CD4-positive, alpha-beta T cell treated with Interleukin-15 for 1 hour (primary cell): Measurements from ENCODE around the gene NACC1.

Experiments
- DNase-seq: peaks from one replicate; pipeline ENCODE4 v3.0.0-alpha.2; 2020

Gene NACC1

DNA sequence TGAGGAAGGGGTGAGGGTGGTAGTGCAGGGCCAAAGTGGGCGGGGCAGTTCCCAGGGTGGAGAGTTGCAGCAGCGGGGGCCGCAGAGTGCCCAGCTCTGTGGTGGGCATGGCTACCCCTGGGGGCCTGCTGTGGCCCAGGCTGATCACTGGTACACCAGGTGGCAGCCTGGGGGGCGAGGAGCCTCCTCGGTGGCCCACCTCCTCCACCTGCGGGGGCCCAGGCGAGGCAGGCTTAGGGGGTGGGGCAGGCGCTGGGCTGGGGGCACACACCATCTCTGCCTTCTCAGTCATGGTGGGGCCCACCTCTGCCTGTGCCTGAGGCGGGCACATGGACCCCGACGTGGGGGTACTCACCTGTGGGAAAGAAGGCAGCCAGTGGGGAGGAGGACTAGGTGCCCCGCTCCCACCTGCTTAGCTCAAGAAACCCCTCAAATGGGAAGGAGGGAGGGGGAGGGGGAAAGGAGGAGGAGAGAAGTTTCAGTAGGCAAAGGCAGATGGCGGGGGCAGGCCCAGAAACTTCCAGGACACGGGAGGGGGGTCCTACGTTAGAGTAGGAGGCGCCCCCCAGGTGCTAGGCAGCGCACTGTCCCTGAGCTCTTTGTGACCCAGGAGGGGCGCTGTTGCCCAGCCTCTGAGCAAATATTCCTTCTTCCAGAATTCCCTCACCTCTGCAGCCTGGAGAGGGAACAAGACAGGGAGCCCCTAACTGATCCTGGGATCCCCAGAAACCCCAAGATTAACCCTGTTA, 17.0 kb upstream of the NACC1 start:
- no peak for DNase-seq

DNA sequence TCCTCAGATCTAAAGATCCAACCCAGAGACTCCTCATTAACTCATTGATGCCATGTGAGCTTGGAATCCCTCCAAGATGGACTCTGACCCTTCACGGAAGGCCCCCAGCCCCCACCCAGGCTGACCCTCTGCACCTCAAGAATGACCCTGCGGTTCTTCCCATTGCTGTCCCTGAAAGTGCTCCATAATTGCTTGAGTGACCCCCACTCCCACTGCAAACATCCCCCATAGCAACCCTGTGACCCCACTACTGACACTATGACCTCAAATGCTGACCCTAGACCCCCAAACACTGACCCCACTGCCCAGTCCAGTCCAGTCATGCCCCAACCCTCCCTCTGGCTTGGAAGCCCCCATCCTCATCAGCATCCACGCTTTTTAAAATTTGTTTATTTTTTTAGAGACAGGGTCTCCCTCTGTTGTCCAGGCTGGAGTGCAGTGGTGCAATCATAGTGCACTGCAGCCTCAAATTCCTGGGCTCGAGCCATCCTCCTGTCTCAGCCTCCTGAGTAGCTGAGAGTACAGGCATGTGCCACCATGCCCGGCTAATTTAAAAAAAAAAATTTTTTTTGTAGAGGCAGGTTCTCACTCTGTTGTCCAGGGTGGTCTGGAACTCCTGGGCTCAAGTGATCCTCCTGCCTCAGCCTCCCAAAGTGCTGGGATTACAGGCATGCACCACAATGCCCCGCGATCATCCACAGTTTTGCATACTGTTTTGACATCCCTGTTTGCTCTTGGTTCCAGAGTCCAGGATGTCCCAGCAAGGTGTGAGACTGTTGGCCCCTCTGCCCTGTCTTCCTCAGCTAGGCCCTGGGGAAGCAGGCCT, 16.3 kb upstream of the NACC1 start:
- DNase-seq: no peak

DNA sequence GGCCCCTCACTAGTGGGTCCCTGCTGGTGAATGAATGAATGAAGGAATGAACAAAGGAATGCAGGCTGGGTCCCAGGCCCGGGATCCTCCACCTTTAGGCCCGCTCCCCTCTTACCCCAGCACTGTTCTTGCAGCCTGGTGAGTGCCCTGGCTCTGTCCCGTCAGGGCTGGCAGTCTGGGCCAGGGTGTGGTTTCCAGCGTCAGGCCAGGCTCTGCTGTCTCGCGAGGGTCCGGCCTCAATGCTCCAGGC, 15.7 kb upstream of the NACC1 start:
- no peak for DNase-seq

DNA sequence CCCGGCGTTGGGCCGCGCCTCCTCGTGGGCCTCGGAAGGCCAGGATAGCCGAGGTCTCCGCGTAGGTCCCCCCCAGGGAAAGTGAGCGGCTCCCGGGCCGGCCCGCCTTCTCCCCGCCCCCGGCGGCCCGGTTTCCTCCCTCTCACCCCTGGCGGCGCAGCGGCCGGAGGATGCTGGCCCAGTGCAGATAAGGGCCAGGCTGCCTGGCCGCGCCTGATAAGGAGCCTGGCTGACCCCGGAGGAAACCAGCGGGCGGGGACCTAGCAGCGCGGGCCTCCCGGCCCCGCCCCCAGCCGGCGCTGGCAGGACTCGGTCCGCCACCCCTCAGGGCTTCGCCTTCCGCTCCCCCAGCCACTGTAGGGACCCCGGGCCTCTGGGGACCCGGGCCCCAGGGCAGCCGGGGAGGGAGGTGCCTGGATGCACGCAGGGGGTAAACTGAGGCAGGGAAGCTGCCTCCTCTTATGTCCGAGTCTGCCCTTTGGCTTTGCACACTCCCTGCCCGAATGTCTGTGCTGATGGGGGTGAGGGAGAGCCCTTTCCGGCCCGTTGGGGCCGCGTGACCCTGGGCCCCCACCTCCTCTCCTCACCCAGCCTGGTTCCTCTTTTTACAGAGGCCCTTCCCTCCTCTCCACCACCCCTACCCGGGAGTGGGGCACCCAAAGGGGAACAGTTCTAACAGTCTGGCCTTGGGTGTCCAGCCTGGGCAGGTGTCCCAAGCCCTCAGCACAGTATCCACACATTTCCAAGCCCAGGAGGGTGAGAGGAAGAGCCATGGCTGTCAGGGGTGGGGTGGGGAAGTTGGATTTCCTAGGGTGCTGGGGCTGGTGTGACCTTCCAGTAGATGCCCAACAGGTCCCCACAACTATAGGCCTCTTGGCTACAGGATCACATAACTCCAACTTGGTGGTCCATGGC, 15.1 kb upstream of the NACC1 start, which contains the start of gene LYL1:
LYL1 (minus strand) TSS at position 193 of the 915 bp plus-strand sequence. CDS start 1,687 bp downstream, outside the sequence.
- DNase-seq: peak; percentile 81

DNA sequence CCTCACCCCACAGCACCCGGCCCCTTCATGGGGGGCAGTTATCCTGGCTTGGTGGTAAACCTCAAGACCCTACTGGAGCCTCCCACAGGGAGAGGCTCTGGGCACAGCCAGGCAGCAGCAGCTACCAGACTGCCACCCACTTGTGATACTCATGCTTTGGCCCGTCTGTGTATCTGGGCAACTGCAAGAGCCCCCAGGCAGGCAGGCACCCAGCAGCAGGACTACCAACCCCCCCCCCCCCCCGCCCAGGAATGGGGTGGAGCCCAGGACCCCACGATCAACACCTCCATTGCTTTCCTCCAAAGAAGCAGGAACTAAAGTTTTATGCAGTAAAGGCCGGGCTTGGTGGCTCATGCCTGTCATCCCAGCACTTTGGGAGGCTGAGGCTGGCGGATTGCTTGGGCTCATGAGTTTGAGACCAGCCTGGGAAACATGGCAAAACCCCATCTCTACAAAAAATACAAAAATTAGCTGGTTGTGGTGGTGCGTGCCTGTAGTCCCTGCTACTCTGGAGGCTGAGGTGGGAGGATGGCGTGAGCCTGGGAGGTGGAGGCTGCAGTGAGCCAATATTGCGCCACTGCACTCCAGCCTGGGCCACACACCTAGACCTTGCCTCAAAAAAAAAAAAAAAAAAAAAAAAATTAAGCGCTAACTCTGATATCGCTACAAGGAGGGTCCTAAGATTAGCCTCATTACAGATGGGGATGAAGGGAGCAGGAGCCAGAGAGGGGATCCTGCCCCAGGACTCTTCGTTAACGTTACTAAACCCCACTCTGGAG, 14.3 kb upstream of the NACC1 start:
- DNase-seq: no peak

DNA sequence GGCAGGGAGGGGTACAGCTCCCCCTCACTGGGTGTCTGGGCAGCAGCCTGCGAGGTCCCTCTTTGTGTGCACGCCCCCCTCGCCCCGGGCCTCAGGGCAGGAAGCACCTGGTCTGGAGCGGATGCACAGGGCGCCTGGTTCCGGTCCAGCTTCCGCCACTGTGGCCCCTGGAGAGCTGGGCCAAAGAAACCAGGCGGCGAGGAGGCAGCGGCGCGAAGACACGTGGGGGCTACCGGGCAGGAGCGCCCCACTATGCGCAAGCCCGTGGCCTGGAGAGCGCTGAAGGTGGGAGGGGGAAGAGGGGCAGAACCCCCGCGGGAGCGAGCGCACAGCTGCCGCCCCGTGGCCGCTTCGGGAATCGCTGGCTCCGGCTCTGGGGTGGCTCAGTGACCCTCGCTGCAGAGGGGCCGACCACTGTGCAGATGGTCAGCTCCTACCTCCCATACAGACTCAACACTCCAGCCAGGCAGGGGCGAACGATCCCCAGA, 13.7 kb upstream of the NACC1 start:
- DNase-seq: peak; percentile 92

DNA sequence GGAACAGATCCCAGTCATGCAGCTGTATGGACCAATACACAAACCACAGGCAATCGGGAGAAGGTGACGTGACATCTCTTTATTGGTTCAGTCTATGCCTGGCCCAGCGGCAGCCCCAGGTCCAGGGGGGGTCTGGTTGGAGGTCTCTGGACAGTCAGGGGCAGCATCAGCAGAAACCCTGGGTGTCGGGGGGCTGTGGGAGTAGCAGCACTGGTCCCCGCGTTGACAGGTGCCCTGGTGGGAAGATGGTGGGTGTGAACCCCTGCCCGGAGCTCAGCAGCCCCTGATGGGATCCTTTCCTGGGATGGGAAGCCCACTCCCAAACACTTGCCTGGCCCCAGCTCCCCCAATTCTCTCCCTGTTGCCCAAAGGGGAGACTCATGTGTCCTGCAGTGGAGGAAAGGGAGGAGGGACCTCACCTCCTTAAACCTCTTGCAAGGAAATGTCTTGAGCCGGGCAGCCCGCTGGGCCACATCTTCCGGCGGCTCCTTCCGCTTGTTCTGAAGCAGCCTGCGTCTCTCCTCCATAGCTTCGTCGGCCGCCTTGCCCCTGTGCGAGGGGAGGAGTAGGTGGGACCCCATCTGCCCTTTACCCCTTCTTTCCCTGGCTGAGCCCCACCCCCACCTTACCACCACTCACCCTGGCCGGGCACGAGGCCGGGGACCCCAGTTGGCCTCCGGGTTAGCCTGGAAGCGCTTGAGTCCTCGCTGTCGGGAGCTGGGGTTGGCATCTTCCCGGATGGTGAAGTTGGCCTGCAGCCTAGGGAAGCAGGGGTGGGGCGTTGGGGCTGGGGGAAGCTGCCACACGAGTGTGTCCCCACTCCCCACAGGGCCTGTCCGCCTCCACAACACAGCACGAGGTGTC, 13.0 kb upstream of the NACC1 start:
- DNase-seq: peak; percentile 54

DNA sequence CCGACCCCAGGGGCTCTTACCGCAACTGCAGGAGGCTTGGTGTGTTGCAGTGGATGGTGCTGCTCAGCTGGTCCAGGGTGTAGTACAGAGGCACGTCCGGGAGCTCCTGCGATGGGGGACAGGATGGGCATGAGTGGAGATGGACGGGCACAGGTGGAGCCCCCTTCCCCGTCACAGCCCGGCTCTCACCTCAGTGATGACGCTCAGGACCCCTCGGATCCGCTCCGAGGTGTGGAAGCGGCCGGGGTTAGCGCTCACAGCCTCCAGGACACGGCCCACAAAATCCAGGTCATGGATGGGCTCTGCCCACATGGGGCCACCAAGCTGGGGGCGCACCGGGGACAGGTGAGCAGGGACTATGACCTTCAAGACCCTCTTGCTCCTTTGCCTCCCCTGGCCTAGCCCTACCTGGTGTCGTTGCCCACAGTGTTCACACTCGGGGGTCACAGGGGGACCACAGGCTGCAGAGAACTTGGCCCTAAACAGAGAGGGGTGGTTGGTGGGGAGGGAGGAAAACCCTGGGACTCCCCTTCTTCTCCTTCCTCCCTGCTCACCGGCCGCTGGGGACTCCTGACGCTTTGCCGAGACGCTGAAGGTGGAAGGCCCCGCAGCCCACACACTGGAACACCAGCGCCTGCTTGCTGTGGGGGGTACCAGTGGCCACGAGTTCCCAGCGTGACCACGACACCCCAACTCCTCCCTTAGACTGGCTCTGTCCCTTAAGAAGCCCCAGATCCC, 8.5 kb upstream of the NACC1 start:
- DNase-seq: no peak

DNA sequence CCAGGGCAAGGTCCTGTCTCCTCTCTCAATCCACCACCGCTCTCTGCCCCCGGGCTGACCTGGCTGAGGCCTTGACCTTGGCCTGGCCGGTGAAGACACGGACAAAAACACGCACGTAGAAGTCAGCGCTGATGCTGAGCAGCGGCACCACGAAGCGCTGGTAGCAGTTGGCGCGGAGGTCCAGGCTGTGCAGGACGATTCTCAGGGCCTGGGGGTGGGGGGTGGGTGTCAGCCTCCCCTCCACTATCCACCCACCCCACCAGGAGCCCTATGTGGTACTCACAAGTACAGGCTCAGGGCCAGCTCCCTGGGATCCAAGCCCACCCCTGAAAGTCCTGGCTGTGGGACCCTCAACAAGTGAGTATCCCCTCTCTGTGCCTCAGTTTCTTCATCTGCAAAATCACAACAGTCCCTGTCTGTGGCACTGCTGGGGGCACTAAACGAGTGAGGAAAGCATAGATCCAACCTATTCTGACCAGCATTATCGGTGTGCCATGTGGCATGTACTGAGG, 7.9 kb upstream of the NACC1 start:
- no peak for DNase-seq

DNA sequence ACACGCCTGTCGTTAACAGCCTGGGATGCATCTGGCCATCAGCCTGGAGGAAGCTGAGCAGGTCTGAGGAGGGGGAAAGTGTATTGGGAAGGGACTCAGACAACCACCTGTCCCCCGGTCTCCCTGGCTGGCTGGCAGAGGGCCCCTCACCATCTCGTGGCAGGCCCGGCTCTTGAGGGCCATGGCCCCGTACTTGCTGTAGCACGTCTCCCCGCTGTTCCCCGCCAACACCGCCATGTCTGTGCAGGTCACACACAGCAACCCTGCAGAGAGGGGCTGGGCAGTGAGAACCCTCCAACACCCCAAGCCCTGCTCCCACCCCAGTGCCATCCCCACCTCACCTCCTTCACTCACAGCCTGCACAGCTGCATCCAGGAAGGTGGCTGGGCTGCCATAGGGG, 5.5 kb upstream of the NACC1 start:
- no peak for DNase-seq

DNA sequence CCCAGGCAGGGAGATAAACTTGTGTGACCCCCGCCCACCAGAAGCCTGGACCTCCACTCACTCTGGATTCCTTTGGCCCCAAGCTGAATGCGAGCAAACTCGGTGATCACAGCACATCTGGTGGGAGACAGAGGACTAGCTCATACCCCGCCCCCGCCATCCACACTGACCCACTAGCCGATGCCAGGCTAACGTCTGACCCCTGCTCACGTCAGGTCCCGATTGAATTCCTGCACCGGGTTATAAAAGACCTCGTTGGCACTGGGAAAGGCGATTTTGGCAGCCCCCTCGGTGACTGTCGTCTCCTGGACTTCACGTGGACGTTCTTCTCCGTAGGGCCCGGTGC, 2.2 kb upstream of the NACC1 start:
- DNase-seq: no peak

DNA sequence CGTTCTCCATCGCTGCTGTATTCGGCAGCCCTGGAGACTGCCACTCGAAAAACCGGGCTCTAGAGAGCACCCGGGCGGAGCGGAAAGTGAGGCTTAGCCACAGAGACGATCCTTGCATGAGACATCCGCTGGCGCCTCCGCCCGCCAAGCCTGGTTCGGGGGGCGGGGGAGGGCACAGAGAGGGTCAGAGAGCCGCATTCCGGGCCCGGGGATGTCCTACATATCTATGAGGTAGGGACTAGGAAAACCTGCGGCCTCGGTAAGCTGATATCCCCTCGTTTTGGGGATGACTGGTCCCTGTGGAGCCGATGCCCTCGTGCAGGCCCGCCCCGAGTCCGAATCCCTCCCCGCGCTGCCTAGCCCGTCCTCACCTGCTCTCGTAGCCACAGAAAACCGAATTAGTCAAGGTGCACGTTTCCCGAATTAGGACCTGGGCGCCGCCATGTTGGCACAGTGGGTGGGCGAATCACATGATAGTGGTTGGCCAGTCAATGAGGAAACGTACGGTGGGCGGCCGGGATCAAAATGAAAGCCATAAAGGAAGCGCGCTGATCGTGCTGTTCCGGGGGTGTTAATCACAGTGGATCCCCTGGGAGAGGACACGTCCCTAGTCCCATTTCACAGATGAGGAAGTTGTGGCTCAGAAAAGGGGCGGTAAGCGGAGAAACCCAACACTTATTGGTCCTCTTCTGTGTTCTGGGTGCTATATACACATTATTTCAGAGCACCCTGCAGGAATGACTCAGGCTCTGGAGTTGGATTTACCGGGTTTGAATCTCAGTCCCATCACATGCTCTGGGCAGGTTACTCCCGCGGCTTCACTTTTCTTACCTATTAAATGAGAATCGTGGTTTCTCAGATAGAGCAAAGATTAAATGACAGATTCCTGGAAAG, 1.5 kb upstream of the NACC1 start, which contains the start of gene TRMT1:
TRMT1 (minus strand) TSS at position 459 of the 894 bp plus-strand sequence; CDS start at position 118, 341 bp downstream.
- DNase-seq: peak; percentile 87

DNA sequence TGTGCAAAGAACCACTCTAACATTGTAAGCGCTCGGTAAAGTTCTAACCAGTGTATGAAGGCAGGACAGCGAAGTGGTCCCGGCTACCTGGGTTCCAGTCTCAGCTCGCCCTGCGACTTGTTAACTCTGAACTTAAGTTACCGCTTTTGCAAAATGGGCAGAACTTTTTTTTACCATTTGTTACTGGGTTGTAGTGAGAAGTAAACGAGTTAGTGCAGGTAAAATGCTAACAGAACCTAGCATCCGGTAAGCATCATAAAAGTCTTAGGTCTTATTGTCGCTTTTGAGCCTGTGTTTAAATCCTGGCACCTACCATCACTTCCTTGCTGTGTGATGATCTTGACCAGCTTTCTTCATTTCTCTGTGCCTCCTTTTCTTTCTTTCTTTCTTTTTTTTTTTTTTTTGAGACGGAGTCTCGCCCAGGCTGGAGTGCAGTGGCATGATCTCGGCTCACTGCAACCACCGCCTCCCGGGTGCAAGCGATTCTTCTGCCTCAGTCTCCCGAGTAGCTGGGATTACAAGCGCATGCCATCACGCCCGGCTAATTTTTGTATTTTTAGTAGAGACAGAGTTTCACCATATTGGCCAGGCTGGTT, 790 bp upstream of the NACC1 start:
- DNase-seq: no peak

DNA sequence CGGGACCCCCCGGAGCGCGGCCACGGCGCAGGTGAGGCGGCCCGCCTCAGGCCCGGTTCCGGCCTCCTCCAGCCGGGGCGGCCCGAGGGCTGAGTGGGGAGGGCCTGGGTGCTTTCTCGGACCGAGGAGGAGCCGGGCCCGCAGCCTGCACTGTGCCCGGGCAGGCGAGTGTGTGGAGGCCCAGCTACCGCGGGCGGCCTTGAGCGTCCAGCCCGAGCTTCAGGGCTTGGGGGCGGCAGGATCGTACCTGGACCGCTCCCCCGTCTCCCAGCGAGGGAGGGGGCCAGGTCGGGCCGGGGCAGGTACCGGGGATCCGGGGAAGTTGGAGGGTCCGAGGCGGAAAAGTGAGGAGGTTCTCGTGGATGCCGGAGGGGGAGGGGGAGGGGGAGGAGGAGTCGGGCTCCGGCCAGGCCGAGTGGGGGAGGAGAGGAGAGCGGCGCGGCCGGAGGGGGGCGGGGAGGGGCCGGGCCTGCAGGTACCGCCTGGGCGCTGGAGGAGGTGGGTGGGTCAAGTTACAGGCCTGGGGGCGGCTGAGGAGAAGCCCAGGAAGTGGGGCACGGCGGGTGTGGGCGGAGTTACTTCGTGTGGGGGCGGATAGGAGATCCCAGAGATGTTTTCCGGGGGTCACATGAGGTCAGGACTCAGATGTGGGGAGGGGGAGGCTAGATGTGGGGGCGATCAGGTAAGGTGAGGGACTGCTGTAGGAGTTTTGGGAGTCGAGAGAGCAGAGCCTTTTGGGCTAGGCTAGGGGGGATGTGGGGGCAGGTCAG, 545 bp downstream of the NACC1 start:
- peak; percentile 24 for DNase-seq

DNA sequence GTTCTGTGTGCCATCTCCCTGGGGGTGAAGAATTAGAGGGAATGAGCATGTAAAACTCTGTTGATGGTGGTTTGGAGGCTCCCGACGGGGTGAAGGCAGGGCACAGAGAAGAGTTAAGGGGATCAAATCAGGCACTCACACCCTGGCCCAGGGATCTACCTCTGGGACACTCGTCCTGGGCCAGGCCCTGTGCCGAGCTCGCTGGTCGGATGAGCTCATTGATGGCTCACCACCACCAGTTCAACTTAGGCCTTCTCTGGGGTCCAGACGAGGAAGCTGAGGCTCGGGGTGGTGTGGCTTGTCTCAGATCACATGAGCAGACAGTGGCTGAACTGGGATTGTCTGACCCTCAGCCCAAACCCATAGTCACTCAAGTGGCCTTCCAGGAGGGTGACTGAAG, 1.6 kb downstream of the NACC1 start:
- no peak for DNase-seq

DNA sequence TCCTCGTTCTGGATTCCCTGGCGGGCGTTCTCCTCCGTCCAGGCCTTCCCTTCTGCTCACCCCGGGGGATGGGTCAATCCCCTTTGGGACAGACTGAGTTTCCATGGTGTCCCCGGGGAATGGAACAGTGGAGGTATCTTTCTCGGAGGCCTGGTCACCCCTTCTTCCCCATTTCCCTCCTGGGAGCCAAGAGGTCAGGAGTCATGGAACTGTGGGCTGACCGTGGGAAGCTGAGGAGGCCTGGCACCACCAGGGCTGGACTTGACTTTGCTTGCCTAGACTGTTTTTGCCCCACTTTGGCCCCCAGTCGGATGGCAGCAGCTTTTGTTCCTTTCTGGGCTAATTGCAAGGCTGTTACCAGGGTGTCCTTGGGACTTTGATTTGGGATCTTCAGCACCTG, 2.0 kb downstream of the NACC1 start:
- DNase-seq: no peak

DNA sequence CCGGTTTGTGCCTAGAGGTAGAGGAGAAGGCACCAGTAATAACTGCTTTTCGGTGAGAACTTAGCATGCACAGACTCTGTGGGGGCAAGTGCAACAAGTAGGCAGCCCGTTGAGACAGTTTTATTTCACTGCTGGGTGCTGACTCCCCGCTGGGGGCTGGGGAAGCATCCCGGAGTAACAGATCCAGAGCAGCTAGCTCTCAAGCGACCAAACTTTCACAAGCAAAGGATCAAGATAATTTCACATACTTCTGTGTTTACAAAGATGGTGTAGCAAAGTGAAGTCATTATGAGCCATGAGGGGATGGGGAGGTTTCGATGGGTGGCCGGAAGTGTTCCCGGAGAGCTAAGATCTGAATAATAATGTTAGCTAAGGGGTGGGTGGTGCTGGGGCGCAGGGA, 2.8 kb downstream of the NACC1 start:
- no peak for DNase-seq
